ENCODE measurements around the gene STXBP5. TPM values are rescaled to one million over a fixed set of nuclear protein-coding genes. Genes with fewer than 3 reads are reported as not detected.
A peak's percentile ranks its signal among the peaks of the same experiment; 100 is the strongest.

STXBP5 gene
- total and polyA plus RNA-seq, 7 experiments from 2014 or later: 2.5 to 47.4 (median 26.5) TPM

GRCh38 chr6:147190556-147190955 is 13.7 kb upstream of the STXBP5 start:
- POLR2A ChIA-PET: interaction anchor here (1.2 kb wide), 1 partner anchor 12 kb away, joined by 3 read pairs; no protein-coding TSS in a partner anchor
- no peaks in the 10 kb centered on the region for H3K36me3 Mint-ChIP-seq
- no peak overlapping the region for H3K4me3 Mint-ChIP-seq
- peaks cover 0 to 3% (median 0%) of the 10 kb centered on the region in 5 donors for H3K27me3 Mint-ChIP-seq
- no peak overlapping the region for H3K4me3 ChIP-seq (ENCODE audit: low read length)
- no peak for ATAC-seq
- intact Hi-C loops (cut with micrococcal nuclease): no loop called here
- no peaks in the 10 kb centered on the region for H3K4me1 ChIP-seq (ENCODE audit: control insufficient read depth in 2 of 2, insufficient read depth in 2 of 2, low read length in 2 of 2)
- H3K9me3 Mint-ChIP-seq: no peaks in the 10 kb centered on the region
- H3K27ac Mint-ChIP-seq: no peak overlapping the region
- H3K27me3 ChIP-seq (ENCODE audit: control insufficient read depth in 2 of 2, insufficient read depth in 2 of 2, low read length in 2 of 2): no peaks in the 10 kb centered on the region
- no peak overlapping the region for H3K27ac ChIP-seq (ENCODE audit: low read depth, low read length)
- CTCF ChIA-PET: no interaction called here
- no peak for DNase-seq
- peaks cover 0 to 20% (median 11%) of the 10 kb centered on the region in 7 donors for H3K4me1 Mint-ChIP-seq
- H3K36me3 ChIP-seq (ENCODE audit: control insufficient read depth in 2 of 3, insufficient read depth in 3 of 3, low read length in 3 of 3): no peaks in the 10 kb centered on the region
- H3K9me3 ChIP-seq (ENCODE audit: control insufficient read depth in 2 of 3, low read length in 3 of 3): no peaks in the 10 kb centered on the region

- Mint-ChIP-seq H3K4me3 (no peak overlapping the region), H3K4me1 (peaks cover 0 to 20% (median 12%) of the 10 kb centered on the region in 7 donors), H3K27me3 (no peaks in the 10 kb centered on the region), H3K36me3 (no peaks in the 10 kb centered on the region), H3K9me3 (no peaks in the 10 kb centered on the region), H3K27ac (no peak overlapping the region)
- DNase-seq: no peak
- no peak for ATAC-seq
- Histone ChIP-seq H3K4me3 (ENCODE audit: low read length) (no peak overlapping the region), H3K27me3 (ENCODE audit: control insufficient read depth in 2 of 2, insufficient read depth in 2 of 2, low read length in 2 of 2) (no peaks in the 10 kb centered on the region), H3K27ac (ENCODE audit: low read depth, low read length) (no peak overlapping the region), H3K9me3 (ENCODE audit: control insufficient read depth in 2 of 3, low read length in 3 of 3) (no peaks in the 10 kb centered on the region), H3K36me3 (ENCODE audit: control insufficient read depth in 2 of 3, insufficient read depth in 3 of 3, low read length in 3 of 3) (no peaks in the 10 kb centered on the region), H3K4me1 (ENCODE audit: control insufficient read depth in 2 of 2, insufficient read depth in 2 of 2, low read length in 2 of 2) (no peaks in the 10 kb centered on the region)
- intact Hi-C loops (cut with micrococcal nuclease): no loop called here
- POLR2A ChIA-PET: interaction anchor here (3.5 kb wide), 1 partner anchor 10 kb away, joined by 13 read pairs; no protein-coding TSS in a partner anchor
- CTCF ChIA-PET: interaction anchor here (0.9 kb wide), 1 partner anchor 79 kb away, joined by 3 read pairs; no protein-coding TSS in a partner anchor
Measured at GRCh38 chr6:147192278-147192911, 11.8 kb upstream of the STXBP5 start.

GRCh38 chr6:147194652-147195411 is 9.4 kb upstream of the STXBP5 start:
- no peaks in the 10 kb centered on the region for H3K9me3 Mint-ChIP-seq
- intact Hi-C loops (cut with micrococcal nuclease): no loop called here
- ATAC-seq (peak; percentile 69), DNase-seq (no peak)
- H3K4me1 Mint-ChIP-seq: peaks cover 0 to 20% (median 12%) of the 10 kb centered on the region in 7 donors
- no peaks in the 10 kb centered on the region for H3K27me3 Mint-ChIP-seq
- POLR2A ChIA-PET: interaction anchor here (0.7 to 3.5 kb wide), 2 partner anchors 8 to 211 kb away, joined by 3 to 13 read pairs; no protein-coding TSS in a partner anchor
- H3K4me1 ChIP-seq (ENCODE audit: control insufficient read depth in 2 of 2, insufficient read depth in 2 of 2, low read length in 2 of 2): no peaks in the 10 kb centered on the region
- no peaks in the 10 kb centered on the region for H3K36me3 ChIP-seq (ENCODE audit: control insufficient read depth in 2 of 3, insufficient read depth in 3 of 3, low read length in 3 of 3)
- no peaks in the 10 kb centered on the region for H3K27me3 ChIP-seq (ENCODE audit: control insufficient read depth in 2 of 2, insufficient read depth in 2 of 2, low read length in 2 of 2)
- CTCF ChIA-PET: no interaction called here
- H3K4me3 ChIP-seq (ENCODE audit: low read length): no peak overlapping the region
- H3K27ac ChIP-seq (ENCODE audit: low read depth, low read length): no peak overlapping the region
- no peaks in the 10 kb centered on the region for H3K36me3 Mint-ChIP-seq
- no peak overlapping the region for H3K4me3 Mint-ChIP-seq
- H3K9me3 ChIP-seq (ENCODE audit: control insufficient read depth in 2 of 3, low read length in 3 of 3): no peaks in the 10 kb centered on the region
- peak overlapping the region in 4 of 9 donors; percentile 19 to 45 (median 29) for H3K27ac Mint-ChIP-seq

GRCh38 chr6:147195510-147195909 is 8.7 kb upstream of the STXBP5 start:
- Mint-ChIP-seq H3K27me3 (no peaks in the 10 kb centered on the region), H3K9me3 (no peaks in the 10 kb centered on the region), H3K4me1 (peaks cover 0 to 20% (median 12%) of the 10 kb centered on the region in 7 donors), H3K27ac (peak overlapping the region in 1 of 9 donors; percentile 19), H3K36me3 (no peaks in the 10 kb centered on the region), H3K4me3 (no peak overlapping the region)
- ChIA-PET CTCF (no interaction called here), POLR2A (interaction anchor here (3.5 kb wide), 1 partner anchor 7 kb away, joined by 13 read pairs; no protein-coding TSS in a partner anchor)
- intact Hi-C loops (cut with micrococcal nuclease): no loop called here
- Histone ChIP-seq H3K4me1 (ENCODE audit: control insufficient read depth in 2 of 2, insufficient read depth in 2 of 2, low read length in 2 of 2) (no peaks in the 10 kb centered on the region), H3K4me3 (ENCODE audit: low read length) (no peak overlapping the region), H3K36me3 (ENCODE audit: control insufficient read depth in 2 of 3, insufficient read depth in 3 of 3, low read length in 3 of 3) (no peaks in the 10 kb centered on the region), H3K27ac (ENCODE audit: low read depth, low read length) (no peak overlapping the region), H3K27me3 (ENCODE audit: control insufficient read depth in 2 of 2, insufficient read depth in 2 of 2, low read length in 2 of 2) (no peaks in the 10 kb centered on the region), H3K9me3 (ENCODE audit: control insufficient read depth in 2 of 3, low read length in 3 of 3) (no peaks in the 10 kb centered on the region)
- DNase-seq (no peak), ATAC-seq (peak; percentile 66)

GRCh38 chr6:147195987-147196386 is 8.2 kb upstream of the STXBP5 start:
- ChIA-PET CTCF (no interaction called here), POLR2A (no interaction called here)
- Mint-ChIP-seq H3K27me3 (no peaks in the 10 kb centered on the region), H3K4me1 (peaks cover 0 to 20% (median 12%) of the 10 kb centered on the region in 7 donors), H3K36me3 (no peaks in the 10 kb centered on the region), H3K27ac (no peak overlapping the region), H3K9me3 (no peaks in the 10 kb centered on the region), H3K4me3 (no peak overlapping the region)
- no peak overlapping the region for H3K4me3 ChIP-seq (ENCODE audit: low read length)
- no peak for ATAC-seq
- H3K4me1 ChIP-seq (ENCODE audit: control insufficient read depth in 2 of 2, insufficient read depth in 2 of 2, low read length in 2 of 2): no peaks in the 10 kb centered on the region
- H3K9me3 ChIP-seq (ENCODE audit: control insufficient read depth in 2 of 3, low read length in 3 of 3): no peaks in the 10 kb centered on the region
- intact Hi-C loops (cut with micrococcal nuclease): no loop called here
- H3K27ac ChIP-seq (ENCODE audit: low read depth, low read length): no peak overlapping the region
- DNase-seq: no peak
- no peaks in the 10 kb centered on the region for H3K27me3 ChIP-seq (ENCODE audit: control insufficient read depth in 2 of 2, insufficient read depth in 2 of 2, low read length in 2 of 2)
- H3K36me3 ChIP-seq (ENCODE audit: control insufficient read depth in 2 of 3, insufficient read depth in 3 of 3, low read length in 3 of 3): no peaks in the 10 kb centered on the region

- Histone ChIP-seq H3K4me3 (ENCODE audit: low read length) (no peak overlapping the region), H3K4me1 (ENCODE audit: control insufficient read depth in 2 of 2, insufficient read depth in 2 of 2, low read length in 2 of 2) (peaks cover 0 to 4% of the 10 kb centered on the region in 2 donors), H3K27ac (ENCODE audit: low read depth, low read length) (no peak overlapping the region), H3K27me3 (ENCODE audit: control insufficient read depth in 2 of 2, insufficient read depth in 2 of 2, low read length in 2 of 2) (no peaks in the 10 kb centered on the region), H3K9me3 (ENCODE audit: control insufficient read depth in 2 of 3, low read length in 3 of 3) (no peaks in the 10 kb centered on the region), H3K36me3 (ENCODE audit: control insufficient read depth in 2 of 3, insufficient read depth in 3 of 3, low read length in 3 of 3) (peaks cover 0 to 7% (median 0%) of the 10 kb centered on the region in 3 experiments)
- H3K27ac Mint-ChIP-seq: no peak overlapping the region
- H3K4me3 Mint-ChIP-seq: no peak overlapping the region
- ChIA-PET POLR2A (interaction anchor here (0.5 to 0.7 kb wide), 2 partner anchors 103 to 150 kb away, joined by 3 read pairs; no protein-coding TSS in a partner anchor), CTCF (no interaction called here)
- no peak for DNase-seq
- H3K4me1 Mint-ChIP-seq: peaks cover 8 to 29% (median 17%) of the 10 kb centered on the region in 7 donors
- H3K27me3 Mint-ChIP-seq: no peaks in the 10 kb centered on the region
- intact Hi-C loops (cut with micrococcal nuclease): loop anchor here (5.0 to 10.0 kb wide), 4 partner anchors 268 to 1466 kb away; partner anchors contain the start of gene EPM2A (in 1 of the 2)
- H3K36me3 Mint-ChIP-seq: peaks cover 0 to 3% (median 0%) of the 10 kb centered on the region in 5 donors
- H3K9me3 Mint-ChIP-seq: peaks cover 0 to 3% (median 0%) of the 10 kb centered on the region in 11 donors
- ATAC-seq: no peak
Measured at GRCh38 chr6:147200711-147201110, 3.5 kb upstream of the STXBP5 start.

Data from naive thymus-derived CD4-positive, alpha-beta T cell (primary cell).